HCT116 (cell line): ENCODE data around the gene ABHD12.

ENCODE experiments used
- CTCF ChIP-seq, 3 experiments: fragments of 200-600 bp in 1 of 3; sonication (generic) in 1 of 3; IDR thresholded peaks in 2 of 3; conservative IDR thresholded peaks in 1 of 3; 2 replicates each; pipeline ENCODE4 v1.5.1; 2012 to 2017; ENCODE audit warnings: low read depth in 2 of 3, low read length in 2 of 3, antibody characterized with exemption in 1 of 3, borderline replicate concordance in 1 of 3, control low read depth in 1 of 3, mild to moderate bottlenecking in 1 of 3, mixed read lengths in 1 of 3, mixed run types in 1 of 3, moderate library complexity in 1 of 3; ENCODE audit not compliant: insufficient read depth in 1 of 3
- EZH2 ChIP-seq: fragments of 200-600 bp; sonication (generic); IDR thresholded peaks from 2 replicates; pipeline ENCODE4 v1.6.1; 2017; ENCODE audit warnings: antibody characterized with exemption, mixed run types
- EZH2phosphoT487 ChIP-seq: fragments of 200-600 bp; IDR thresholded peaks from 2 replicates; pipeline ENCODE4 v1.6.1; 2018; ENCODE audit warnings: antibody characterized with exemption, borderline replicate concordance
- FOSL1 ChIP-seq: IDR thresholded peaks from 2 replicates; pipeline ENCODE4 v1.6.1; 2012; ENCODE audit warnings: low read depth
- POLR2A ChIP-seq: IDR thresholded peaks from 2 replicates; pipeline ENCODE4 v1.7.0; 2011; ENCODE audit warnings: borderline replicate concordance; ENCODE audit not compliant: insufficient read depth, insufficient read length; ENCODE audit errors: extremely low read depth
- POLR2AphosphoS5 ChIP-seq: IDR thresholded peaks from 2 replicates; pipeline ENCODE4 v1.6.1; 2011; ENCODE audit warnings: mild to moderate bottlenecking, low read depth, low read length, moderate library complexity
- SIN3A ChIP-seq: IDR thresholded peaks from 2 replicates; pipeline ENCODE4 v1.6.1; 2012; ENCODE audit warnings: low read depth
- SP1 ChIP-seq: IDR thresholded peaks from 2 replicates; pipeline ENCODE4 v1.6.1; 2012; ENCODE audit warnings: low read depth
- SRF ChIP-seq: IDR thresholded peaks from 2 replicates; pipeline ENCODE4 v1.6.1; 2012; ENCODE audit warnings: low read depth
- TCF7L2 ChIP-seq: IDR thresholded peaks from 2 replicates; pipeline ENCODE4 v1.7.0; 2011; ENCODE audit warnings: borderline replicate concordance, inconsistent platforms; ENCODE audit not compliant: insufficient read depth, insufficient read length; ENCODE audit errors: extremely low read depth
- ZFX ChIP-seq: fragments of 450-650 bp; IDR thresholded peaks from 2 replicates; pipeline ENCODE4 v1.6.1; 2017
- ZNF274 ChIP-seq: fragments of 200-500 bp; sonication (Bioruptor generic); IDR thresholded peaks from 2 replicates; pipeline ENCODE4 v1.6.1; 2014; ENCODE audit warnings: mild to moderate bottlenecking, low read depth, low read length, inconsistent platforms
- TF ChIP-seq, protein P1 (sequence below): IDR thresholded peaks from 2 replicates; pipeline ENCODE4 v1.6.1; 2012; ENCODE audit warnings: low read depth

GRCh38 chr20:25389401-25389857 is 1.2 kb downstream of the ABHD12 start:
- TF ChIP-seq SIN3A (no peak), POLR2AphosphoS5 (no peak), CTCF (IDR thresholded peaks at IDR 0.05 in 2 of 3, conservative IDR thresholded peaks at IDR 0.05 in 1 of 3; ENCODE audit: borderline replicate concordance in 1 of 3, insufficient read depth in 1 of 3, low read depth in 2 of 3, low read length in 2 of 3) (no peak), ZNF274 (no peak), TCF7L2 (no peak), POLR2A (no peak), ZFX (no peak), SP1 (no peak), EZH2phosphoT487 (no peak), FOSL1 (no peak), EZH2 (no peak), SRF (no peak)
- TF ChIP-seq, protein P1, sequence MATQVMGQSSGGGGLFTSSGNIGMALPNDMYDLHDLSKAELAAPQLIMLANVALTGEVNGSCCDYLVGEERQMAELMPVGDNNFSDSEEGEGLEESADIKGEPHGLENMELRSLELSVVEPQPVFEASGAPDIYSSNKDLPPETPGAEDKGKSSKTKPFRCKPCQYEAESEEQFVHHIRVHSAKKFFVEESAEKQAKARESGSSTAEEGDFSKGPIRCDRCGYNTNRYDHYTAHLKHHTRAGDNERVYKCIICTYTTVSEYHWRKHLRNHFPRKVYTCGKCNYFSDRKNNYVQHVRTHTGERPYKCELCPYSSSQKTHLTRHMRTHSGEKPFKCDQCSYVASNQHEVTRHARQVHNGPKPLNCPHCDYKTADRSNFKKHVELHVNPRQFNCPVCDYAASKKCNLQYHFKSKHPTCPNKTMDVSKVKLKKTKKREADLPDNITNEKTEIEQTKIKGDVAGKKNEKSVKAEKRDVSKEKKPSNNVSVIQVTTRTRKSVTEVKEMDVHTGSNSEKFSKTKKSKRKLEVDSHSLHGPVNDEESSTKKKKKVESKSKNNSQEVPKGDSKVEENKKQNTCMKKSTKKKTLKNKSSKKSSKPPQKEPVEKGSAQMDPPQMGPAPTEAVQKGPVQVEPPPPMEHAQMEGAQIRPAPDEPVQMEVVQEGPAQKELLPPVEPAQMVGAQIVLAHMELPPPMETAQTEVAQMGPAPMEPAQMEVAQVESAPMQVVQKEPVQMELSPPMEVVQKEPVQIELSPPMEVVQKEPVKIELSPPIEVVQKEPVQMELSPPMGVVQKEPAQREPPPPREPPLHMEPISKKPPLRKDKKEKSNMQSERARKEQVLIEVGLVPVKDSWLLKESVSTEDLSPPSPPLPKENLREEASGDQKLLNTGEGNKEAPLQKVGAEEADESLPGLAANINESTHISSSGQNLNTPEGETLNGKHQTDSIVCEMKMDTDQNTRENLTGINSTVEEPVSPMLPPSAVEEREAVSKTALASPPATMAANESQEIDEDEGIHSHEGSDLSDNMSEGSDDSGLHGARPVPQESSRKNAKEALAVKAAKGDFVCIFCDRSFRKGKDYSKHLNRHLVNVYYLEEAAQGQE: no peak
